ENCODE measurements around the gene PSRC1.

GRCh38 chr1:109252893-109253802, 29.8 kb downstream of the PSRC1 start:
- TF ChIP-seq EZH2phosphoT487 (IDR thresholded peaks at IDR 0.05; ENCODE audit: insufficient read depth, low read depth) = no peak
- no peak for TF ChIP-seq EZH2 (IDR thresholded peaks at IDR 0.05; ENCODE audit: insufficient read depth, poor library complexity, severe bottlenecking)
